ENCODE measurements around the gene ARL8B. TPM values are rescaled to one million over a fixed set of nuclear protein-coding genes. Genes with fewer than 3 reads are reported as not detected.

ARL8B gene
- total and polyA plus RNA-seq, 9 of the 15 experiments (the other 6 are each of a cell fraction or from before 2014, with no cell fraction given): 28.5 to 99.4 (median 77.2) TPM

DNA sequence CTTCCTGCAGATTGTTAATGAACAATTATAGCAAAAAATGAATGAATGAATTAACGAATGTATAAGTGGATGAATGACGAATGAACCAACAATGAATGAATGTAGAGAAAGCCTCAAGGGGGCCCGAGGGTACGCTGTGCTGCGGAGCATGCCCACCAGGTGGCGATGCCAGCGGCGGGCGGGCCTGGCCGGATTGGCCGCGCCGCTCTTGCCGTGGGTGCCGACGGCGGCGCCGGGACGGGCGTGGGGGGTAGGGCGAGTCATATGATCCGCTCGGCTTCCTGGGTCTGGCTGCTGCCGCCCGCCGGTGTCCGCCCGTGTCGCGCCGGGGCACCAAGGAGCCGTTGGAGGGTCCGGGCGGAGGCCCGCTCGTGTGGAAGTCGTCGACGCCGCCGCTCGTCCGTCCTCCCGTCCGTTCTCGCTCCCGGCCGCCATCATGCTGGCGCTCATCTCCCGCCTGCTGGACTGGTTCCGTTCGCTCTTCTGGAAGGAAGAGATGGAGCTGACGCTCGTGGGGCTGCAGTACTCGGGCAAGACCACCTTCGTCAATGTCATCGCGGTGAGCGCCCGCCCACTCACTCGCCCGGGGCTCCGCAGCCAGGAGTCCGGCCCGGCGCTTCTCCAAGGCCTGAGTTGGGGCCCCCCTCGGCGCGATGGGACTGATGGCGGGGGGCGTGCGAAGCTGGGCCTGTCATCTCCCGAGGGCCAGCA is at the start of gene ARL8B (continued):
- TF ChIP-seq, protein P1, sequence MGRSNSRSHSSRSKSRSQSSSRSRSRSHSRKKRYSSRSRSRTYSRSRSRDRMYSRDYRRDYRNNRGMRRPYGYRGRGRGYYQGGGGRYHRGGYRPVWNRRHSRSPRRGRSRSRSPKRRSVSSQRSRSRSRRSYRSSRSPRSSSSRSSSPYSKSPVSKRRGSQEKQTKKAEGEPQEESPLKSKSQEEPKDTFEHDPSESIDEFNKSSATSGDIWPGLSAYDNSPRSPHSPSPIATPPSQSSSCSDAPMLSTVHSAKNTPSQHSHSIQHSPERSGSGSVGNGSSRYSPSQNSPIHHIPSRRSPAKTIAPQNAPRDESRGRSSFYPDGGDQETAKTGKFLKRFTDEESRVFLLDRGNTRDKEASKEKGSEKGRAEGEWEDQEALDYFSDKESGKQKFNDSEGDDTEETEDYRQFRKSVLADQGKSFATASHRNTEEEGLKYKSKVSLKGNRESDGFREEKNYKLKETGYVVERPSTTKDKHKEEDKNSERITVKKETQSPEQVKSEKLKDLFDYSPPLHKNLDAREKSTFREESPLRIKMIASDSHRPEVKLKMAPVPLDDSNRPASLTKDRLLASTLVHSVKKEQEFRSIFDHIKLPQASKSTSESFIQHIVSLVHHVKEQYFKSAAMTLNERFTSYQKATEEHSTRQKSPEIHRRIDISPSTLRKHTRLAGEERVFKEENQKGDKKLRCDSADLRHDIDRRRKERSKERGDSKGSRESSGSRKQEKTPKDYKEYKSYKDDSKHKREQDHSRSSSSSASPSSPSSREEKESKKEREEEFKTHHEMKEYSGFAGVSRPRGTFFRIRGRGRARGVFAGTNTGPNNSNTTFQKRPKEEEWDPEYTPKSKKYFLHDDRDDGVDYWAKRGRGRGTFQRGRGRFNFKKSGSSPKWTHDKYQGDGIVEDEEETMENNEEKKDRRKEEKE (IDR thresholded peaks at IDR 0.05; ENCODE audit: borderline replicate concordance in 1 of 2, control insufficient read depth in 1 of 2, low read depth in 2 of 2, low read length in 1 of 2): peak in 1 of 2 experiments; percentile 93; a peak in 2 of 4 replicates
- TF ChIP-seq ESRRA (IDR thresholded peaks at IDR 0.05; ENCODE audit: borderline replicate concordance, low read depth) (peak; percentile 75), ZNF212 (CRISPR knock-in tag; IDR thresholded peaks at IDR 0.05) (0 out of 2 replicates have a peak, but pooled peaks have one; percentile 4), RFX5 (IDR thresholded peaks at IDR 0.05; ENCODE audit: low read depth, low read length) (no peak), ZNF175 (CRISPR knock-in tag; IDR thresholded peaks at IDR 0.05; ENCODE audit: low read depth) (no peak), BRF1 (IDR thresholded peaks at IDR 0.05; ENCODE audit: borderline replicate concordance, extremely low read depth, insufficient read length) (no peak), KAT2B (IDR thresholded peaks at IDR 0.05; ENCODE audit: low read depth, low read length) (no peak), SREBF2 (CRISPR knock-in tag; IDR thresholded peaks at IDR 0.05) (no peak), GABPB2 (CRISPR knock-in tag; conservative IDR thresholded peaks at IDR 0.05) (no peak), NONO (IDR thresholded peaks at IDR 0.05; ENCODE audit: low read depth in 2 of 2, low read length in 1 of 2) (peak; percentile 75 to 96), TCF7 (IDR thresholded peaks at IDR 0.05; ENCODE audit: borderline replicate concordance) (0 out of 2 replicates have a peak, but pooled peaks have one; percentile 78), SPI1 (IDR thresholded peaks at IDR 0.05; ENCODE audit: borderline replicate concordance, low read depth, low read length) (no peak)
- TF ChIP-seq, protein P2, sequence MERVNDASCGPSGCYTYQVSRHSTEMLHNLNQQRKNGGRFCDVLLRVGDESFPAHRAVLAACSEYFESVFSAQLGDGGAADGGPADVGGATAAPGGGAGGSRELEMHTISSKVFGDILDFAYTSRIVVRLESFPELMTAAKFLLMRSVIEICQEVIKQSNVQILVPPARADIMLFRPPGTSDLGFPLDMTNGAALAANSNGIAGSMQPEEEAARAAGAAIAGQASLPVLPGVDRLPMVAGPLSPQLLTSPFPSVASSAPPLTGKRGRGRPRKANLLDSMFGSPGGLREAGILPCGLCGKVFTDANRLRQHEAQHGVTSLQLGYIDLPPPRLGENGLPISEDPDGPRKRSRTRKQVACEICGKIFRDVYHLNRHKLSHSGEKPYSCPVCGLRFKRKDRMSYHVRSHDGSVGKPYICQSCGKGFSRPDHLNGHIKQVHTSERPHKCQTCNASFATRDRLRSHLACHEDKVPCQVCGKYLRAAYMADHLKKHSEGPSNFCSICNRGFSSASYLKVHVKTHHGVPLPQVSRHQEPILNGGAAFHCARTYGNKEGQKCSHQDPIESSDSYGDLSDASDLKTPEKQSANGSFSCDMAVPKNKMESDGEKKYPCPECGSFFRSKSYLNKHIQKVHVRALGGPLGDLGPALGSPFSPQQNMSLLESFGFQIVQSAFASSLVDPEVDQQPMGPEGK (CRISPR knock-in tag; IDR thresholded peaks at IDR 0.05; ENCODE audit: borderline replicate concordance): no peak
- TF ChIP-seq, protein P3, sequence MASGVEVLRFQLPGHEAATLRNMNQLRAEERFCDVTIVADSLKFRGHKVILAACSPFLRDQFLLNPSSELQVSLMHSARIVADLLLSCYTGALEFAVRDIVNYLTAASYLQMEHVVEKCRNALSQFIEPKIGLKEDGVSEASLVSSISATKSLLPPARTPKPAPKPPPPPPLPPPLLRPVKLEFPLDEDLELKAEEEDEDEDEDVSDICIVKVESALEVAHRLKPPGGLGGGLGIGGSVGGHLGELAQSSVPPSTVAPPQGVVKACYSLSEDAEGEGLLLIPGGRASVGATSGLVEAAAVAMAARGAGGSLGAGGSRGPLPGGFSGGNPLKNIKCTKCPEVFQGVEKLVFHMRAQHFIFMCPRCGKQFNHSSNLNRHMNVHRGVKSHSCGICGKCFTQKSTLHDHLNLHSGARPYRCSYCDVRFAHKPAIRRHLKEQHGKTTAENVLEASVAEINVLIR (CRISPR knock-in tag; IDR thresholded peaks at IDR 0.05): no peak
- TF ChIP-seq, protein P4, sequence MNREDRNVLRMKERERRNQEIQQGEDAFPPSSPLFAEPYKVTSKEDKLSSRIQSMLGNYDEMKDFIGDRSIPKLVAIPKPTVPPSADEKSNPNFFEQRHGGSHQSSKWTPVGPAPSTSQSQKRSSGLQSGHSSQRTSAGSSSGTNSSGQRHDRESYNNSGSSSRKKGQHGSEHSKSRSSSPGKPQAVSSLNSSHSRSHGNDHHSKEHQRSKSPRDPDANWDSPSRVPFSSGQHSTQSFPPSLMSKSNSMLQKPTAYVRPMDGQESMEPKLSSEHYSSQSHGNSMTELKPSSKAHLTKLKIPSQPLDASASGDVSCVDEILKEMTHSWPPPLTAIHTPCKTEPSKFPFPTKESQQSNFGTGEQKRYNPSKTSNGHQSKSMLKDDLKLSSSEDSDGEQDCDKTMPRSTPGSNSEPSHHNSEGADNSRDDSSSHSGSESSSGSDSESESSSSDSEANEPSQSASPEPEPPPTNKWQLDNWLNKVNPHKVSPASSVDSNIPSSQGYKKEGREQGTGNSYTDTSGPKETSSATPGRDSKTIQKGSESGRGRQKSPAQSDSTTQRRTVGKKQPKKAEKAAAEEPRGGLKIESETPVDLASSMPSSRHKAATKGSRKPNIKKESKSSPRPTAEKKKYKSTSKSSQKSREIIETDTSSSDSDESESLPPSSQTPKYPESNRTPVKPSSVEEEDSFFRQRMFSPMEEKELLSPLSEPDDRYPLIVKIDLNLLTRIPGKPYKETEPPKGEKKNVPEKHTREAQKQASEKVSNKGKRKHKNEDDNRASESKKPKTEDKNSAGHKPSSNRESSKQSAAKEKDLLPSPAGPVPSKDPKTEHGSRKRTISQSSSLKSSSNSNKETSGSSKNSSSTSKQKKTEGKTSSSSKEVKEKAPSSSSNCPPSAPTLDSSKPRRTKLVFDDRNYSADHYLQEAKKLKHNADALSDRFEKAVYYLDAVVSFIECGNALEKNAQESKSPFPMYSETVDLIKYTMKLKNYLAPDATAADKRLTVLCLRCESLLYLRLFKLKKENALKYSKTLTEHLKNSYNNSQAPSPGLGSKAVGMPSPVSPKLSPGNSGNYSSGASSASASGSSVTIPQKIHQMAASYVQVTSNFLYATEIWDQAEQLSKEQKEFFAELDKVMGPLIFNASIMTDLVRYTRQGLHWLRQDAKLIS (CRISPR knock-in tag; IDR thresholded peaks at IDR 0.05): peak; percentile 67

Data from K562 (cell line).